OCI-LY3 (cell line): Measurements from ENCODE around the gene SPATA24.

Source experiments
- CTCF ChIP-seq: fragments of 200-600, 300-600 bp; sonication (generic); IDR thresholded peaks from 2 replicates; pipeline ENCODE4 v1.5.1; 2014; ENCODE audit warnings: antibody characterized with exemption, low read length, low read depth
- EZH2phosphoT487 ChIP-seq: fragments of 200-600 bp; shearing (Covaris generic); IDR thresholded peaks from 2 replicates; pipeline ENCODE4 v1.6.1; 2018; ENCODE audit warnings: antibody characterized with exemption, mixed run types, low read depth

GRCh38 chr5:139404484-139404840 is 573 bp upstream of the SPATA24 start:
- TF ChIP-seq CTCF: no peak
- TF ChIP-seq EZH2phosphoT487: no peak
